Measurements from ENCODE around the gene IL10RA. TPM values are rescaled to one million over a fixed set of nuclear protein-coding genes. Genes with fewer than 3 reads are reported as not detected.
"Not testable (repeated sequence)": the region's sequence is repeated elsewhere in the genome, so short reads cannot be mapped to it uniquely, and the experiment has no call there.

The IL10RA gene
- total RNA-seq, 1 donor from 2014 or later = 37.7 TPM

GRCh38 chr11:117976445-117976844 is 9.7 kb upstream of the IL10RA start:
- Histone ChIP-seq H3K36me3 (no peaks in the 10 kb centered on the region), H3K4me3 (no peak overlapping the region), H3K27me3 (ENCODE audit: low read depth) (no peaks in the 10 kb centered on the region), H3K27ac (peak overlapping the region; percentile 31), H3K4me1 (peaks cover 48% of the 10 kb centered on the region), H3K9me3 (no peaks in the 10 kb centered on the region)
- DNase-seq = no peak
- ATAC-seq = no peak
- no peak for TF ChIP-seq CTCF (IDR thresholded peaks at IDR 0.05)
- intact Hi-C loops (cut with DNase I) = no loop called here

GRCh38 chr11:117977029-117977428 is 9.2 kb upstream of the IL10RA start:
- Histone ChIP-seq H3K36me3 (no peaks in the 10 kb centered on the region), H3K27ac (peak overlapping the region; percentile 31), H3K4me1 (peaks cover 44% of the 10 kb centered on the region), H3K27me3 (ENCODE audit: low read depth) (no peaks in the 10 kb centered on the region), H3K9me3 (no peaks in the 10 kb centered on the region), H3K4me3 (no peak overlapping the region)
- DNase-seq = no peak
- intact Hi-C loops (cut with DNase I) = no loop called here
- TF ChIP-seq CTCF (IDR thresholded peaks at IDR 0.05) = no peak
- no peak for ATAC-seq

- H3K4me1 ChIP-seq = peaks cover 37% of the 10 kb centered on the region
- H3K36me3 ChIP-seq; ATAC-seq; H3K27ac ChIP-seq; H3K9me3 ChIP-seq; H3K4me3 ChIP-seq; DNase-seq; intact Hi-C loops (cut with DNase I); H3K27me3 ChIP-seq (ENCODE audit: low read depth): not testable (repeated sequence)
Measured at GRCh38 chr11:117977612-117978264, 8.5 kb upstream of the IL10RA start.

- H3K4me1 ChIP-seq = peaks cover 31% of the 10 kb centered on the region
- H3K9me3 ChIP-seq; H3K27ac ChIP-seq; H3K27me3 ChIP-seq (ENCODE audit: low read depth); ATAC-seq; DNase-seq; H3K4me3 ChIP-seq; H3K36me3 ChIP-seq; intact Hi-C loops (cut with DNase I): not testable (repeated sequence)
Measured at GRCh38 chr11:117978291-117978910, 7.8 kb upstream of the IL10RA start.

- no peaks in the 10 kb centered on the region for H3K9me3 ChIP-seq
- H3K4me3 ChIP-seq = no peak overlapping the region
- H3K36me3 ChIP-seq = no peaks in the 10 kb centered on the region
- ATAC-seq = no peak
- peaks cover 26% of the 10 kb centered on the region for H3K4me1 ChIP-seq
- no peak for TF ChIP-seq CTCF (IDR thresholded peaks at IDR 0.05)
- no peaks in the 10 kb centered on the region for H3K27me3 ChIP-seq (ENCODE audit: low read depth)
- H3K27ac ChIP-seq = peak overlapping the region; percentile 60
- intact Hi-C loops (cut with DNase I) = no loop called here
- no peak for DNase-seq
Measured at GRCh38 chr11:117978991-117979390, 7.2 kb upstream of the IL10RA start.

GRCh38 chr11:117979481-117980211 is 6.5 kb upstream of the IL10RA start:
- TF ChIP-seq CTCF (IDR thresholded peaks at IDR 0.05) = no peak
- no peak for DNase-seq
- intact Hi-C loops (cut with DNase I) = no loop called here
- H3K9me3 ChIP-seq = no peaks in the 10 kb centered on the region
- ATAC-seq = peak; percentile 76 to 87
- H3K27me3 ChIP-seq (ENCODE audit: low read depth) = no peaks in the 10 kb centered on the region
- no peak overlapping the region for H3K4me3 ChIP-seq
- H3K4me1 ChIP-seq = peaks cover 21% of the 10 kb centered on the region
- H3K36me3 ChIP-seq = no peaks in the 10 kb centered on the region
- H3K27ac ChIP-seq = peak overlapping the region; percentile 60

All from lower lobe of right lung (tissue), 2 donors.